ENCODE results near the gene UBL4B. TPM values are rescaled to one million over a fixed set of nuclear protein-coding genes. Genes with fewer than 3 reads are reported as not detected.

Gene UBL4B
- total RNA-seq, 1 donor, result not detected

DNA sequence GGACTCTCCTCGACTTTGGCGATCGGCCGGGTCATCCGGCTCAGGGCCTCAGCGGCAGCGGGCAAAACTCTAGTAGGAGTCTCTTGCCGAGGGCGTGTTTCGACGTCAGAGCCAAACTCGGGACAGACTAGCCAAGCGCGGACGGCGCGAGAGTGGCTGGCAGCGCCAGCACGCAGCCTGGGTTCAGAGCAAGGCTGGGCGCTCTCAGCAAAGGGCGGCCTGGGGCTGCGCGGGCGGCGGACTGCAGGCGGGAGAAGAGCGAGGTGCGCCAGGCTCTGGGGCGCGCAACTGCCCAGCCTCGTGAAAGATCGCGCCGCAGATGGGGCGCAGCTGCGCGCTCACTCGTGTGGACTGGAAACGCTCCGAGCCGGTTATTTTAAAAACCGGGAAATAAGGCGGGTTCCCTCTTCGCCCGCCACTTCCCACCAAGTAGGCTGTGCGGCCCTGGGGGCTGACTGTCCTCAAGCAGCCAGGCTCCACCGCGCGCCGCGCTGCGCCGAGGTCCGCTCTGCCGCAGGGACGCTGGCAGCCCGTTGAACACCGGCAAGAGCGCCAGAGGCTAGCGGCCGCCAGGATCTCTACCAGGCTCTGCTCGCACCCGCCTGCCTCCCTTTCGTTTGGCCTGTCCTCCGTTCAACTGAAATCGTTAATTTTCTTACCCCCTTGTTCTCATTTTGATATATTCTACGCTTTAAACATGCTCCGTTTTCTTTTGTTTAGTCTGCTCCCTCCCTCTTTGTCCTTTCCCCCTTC is 44.2 kb upstream of the UBL4B start:
- TF ChIP-seq, protein P1, sequence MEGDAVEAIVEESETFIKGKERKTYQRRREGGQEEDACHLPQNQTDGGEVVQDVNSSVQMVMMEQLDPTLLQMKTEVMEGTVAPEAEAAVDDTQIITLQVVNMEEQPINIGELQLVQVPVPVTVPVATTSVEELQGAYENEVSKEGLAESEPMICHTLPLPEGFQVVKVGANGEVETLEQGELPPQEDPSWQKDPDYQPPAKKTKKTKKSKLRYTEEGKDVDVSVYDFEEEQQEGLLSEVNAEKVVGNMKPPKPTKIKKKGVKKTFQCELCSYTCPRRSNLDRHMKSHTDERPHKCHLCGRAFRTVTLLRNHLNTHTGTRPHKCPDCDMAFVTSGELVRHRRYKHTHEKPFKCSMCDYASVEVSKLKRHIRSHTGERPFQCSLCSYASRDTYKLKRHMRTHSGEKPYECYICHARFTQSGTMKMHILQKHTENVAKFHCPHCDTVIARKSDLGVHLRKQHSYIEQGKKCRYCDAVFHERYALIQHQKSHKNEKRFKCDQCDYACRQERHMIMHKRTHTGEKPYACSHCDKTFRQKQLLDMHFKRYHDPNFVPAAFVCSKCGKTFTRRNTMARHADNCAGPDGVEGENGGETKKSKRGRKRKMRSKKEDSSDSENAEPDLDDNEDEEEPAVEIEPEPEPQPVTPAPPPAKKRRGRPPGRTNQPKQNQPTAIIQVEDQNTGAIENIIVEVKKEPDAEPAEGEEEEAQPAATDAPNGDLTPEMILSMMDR (IDR thresholded peaks at IDR 0.05; ENCODE audit: insufficient read depth, low read length), result no peak
- H3K4me3 ChIP-seq (ENCODE audit: low read depth, low read length), result no peak overlapping the region
- no peak for DNase-seq (ENCODE audit: low read depth)

DNA sequence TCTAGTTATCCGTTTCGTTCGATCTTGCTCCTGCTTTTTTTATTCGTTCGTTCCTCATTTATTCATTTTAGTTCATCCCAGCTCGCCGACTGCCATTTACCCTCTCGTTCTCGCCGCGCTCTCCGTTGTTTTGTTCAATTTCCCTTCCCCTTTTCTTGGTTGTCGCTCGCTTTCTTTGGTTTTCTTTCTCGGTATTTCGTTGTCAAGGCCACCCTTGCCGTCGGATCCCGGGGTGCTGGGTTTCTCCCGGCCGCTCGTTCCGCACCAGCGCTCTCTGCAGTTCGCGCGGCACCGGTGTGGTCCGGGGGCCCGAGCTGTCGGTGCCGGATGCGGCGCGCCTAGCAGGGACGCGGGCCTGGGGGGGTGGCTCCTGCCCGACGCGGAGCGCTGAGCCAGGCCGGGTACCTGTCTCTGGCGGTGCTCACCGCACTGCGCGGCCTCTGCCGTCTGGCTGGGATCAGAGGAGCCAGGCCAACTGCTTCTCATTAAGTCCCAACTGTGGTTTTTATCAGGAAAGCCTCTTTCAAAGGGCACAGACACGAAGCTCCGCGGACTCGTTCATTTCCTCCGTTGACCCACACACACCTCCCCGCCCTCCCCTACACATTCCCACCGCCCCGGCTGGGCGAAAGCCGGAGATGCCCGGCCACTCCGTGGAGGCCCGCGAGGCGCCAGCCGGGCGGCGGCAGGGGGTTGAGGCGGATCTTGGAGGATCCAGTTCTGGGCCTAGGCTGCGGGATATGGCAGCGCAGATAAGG is 43.4 kb upstream of the UBL4B start:
- peak; percentile 13 for DNase-seq (ENCODE audit: low read depth)
- TF ChIP-seq, protein P1 (IDR thresholded peaks at IDR 0.05; ENCODE audit: insufficient read depth, low read length), result no peak
- H3K4me3 ChIP-seq (ENCODE audit: low read depth, low read length), result no peak overlapping the region

DNA sequence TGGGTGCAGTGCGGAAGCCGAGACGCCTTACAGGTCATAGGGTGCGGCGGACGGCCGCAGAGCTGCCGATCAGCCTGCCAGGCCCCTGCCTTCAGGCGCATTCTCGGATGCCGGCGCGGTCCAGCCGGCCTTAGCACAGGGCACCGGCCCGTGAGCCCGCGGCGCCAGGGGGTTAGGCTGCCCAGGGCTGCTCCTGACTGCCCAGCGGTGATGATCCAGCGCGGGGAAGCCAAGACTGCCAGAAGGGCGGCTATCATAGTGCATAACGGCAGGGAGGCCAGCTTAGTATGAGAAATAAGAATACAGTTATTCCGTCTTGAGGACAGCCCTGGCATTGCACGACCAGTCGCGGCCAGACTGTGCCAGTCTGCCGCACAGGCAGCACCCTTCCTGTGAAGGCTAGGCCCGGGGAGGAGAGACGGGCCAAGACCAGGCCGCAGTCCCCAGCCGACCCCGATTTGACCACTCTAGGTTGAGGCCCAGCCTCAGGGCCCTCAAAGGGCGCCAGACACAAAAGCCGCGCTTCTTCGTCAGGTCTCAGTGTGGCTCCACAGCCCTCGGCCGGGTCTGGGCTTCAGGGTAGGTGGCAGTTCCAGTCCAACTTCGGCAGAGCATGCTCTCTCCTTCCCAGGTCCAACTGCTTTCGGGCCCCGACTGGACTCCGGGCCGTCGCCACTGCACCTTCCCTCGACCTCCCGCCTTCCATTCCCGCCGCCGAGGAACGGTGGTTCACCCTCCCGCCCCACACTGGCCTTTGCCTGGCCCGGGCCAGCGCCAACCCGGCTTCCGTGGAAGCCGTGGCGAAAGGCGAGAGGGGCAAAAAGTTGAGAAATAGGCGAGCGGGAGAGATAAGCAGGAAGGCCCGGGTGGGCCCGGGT is 42.6 kb upstream of the UBL4B start:
- no peak for DNase-seq (ENCODE audit: low read depth)
- TF ChIP-seq, protein P1 (IDR thresholded peaks at IDR 0.05; ENCODE audit: insufficient read depth, low read length), result no peak
- no peak overlapping the region for H3K4me3 ChIP-seq (ENCODE audit: low read depth, low read length)

DNA sequence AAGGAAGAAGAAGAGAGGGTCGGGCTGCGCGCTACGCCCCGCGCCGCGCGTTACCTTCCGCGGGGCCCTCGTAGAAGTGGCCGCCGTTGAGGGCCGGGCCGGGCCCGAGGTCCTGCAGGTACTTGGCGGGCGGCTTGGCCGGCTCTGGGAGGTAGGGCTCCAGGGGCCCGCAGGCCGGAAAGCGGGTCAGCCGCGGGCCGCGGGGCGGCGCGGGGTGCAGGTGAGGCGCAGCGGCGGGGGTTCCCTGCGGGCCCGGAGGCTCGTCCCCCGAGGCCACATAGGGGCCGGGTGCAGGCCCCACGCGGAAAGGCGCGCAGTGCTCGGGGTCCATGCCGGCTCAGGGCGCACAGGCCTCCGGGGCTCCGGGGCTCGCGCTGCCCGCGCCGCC is 42.0 kb upstream of the UBL4B start:
- TF ChIP-seq, protein P1 (IDR thresholded peaks at IDR 0.05; ENCODE audit: insufficient read depth, low read length), result no peak
- no peak overlapping the region for H3K4me3 ChIP-seq (ENCODE audit: low read depth, low read length)
- DNase-seq (ENCODE audit: low read depth), result no peak

DNA sequence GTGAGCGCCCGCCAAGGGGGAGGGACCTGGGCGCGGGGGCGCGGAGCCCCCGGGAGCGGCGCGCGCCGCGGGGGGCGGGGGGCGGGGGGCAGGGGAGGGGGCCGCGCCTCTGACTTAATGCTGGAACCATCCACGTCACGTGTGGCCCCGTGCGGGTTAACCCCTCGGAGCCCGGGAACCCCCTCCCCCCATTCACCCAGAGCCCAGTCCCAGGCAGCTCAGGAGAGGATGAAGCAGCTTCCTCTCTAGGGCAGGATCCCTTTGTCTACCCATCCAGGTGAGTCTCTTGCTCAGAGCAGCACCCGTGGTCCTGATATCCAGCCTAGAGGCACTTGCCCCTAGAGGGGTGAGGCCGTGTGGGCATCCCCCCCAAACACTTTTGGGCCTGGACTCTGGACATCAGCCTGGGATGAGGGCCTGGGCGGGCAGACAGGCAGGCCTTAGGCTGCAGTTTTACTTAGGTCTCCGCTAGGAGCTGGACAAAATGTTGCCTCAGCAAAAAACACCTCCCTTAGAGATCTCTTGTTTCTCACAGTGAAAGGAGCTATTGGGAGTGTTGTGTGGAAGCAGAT is 41.5 kb upstream of the UBL4B start, which contains the start of gene ALX3:
Gene ALX3 (minus strand): TSS at position 2 of the 572 bp plus-strand sequence. CDS start 60 bp downstream, outside the sequence.
- H3K4me3 ChIP-seq (ENCODE audit: low read depth, low read length), result no peak within 1 kb of the TSS
- TF ChIP-seq, protein P1 (IDR thresholded peaks at IDR 0.05; ENCODE audit: insufficient read depth, low read length), result no peak
- DNase-seq (ENCODE audit: low read depth), result no peak

DNA sequence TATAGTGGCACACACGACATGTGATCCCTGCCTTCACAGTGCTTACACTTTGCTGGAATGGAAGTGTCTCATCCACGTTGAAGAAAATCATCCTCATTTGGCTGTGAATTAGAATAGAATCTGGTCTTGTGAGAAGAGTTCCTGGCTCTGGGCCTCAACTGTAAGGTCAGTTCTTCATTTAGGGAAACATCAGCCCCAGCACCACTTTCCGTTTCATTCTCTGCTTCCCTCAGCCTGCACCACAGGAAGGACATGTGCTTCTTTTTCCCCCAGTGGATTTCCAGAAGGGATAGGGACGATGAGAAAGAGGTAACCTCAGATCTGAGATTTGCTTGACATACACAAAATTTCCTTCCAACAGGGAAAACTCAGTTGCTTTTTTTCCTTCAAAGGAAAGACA is 38.1 kb upstream of the UBL4B start:
- no peak overlapping the region for H3K4me3 ChIP-seq (ENCODE audit: low read depth, low read length)
- TF ChIP-seq, protein P1 (IDR thresholded peaks at IDR 0.05; ENCODE audit: insufficient read depth, low read length), result no peak
- DNase-seq (ENCODE audit: low read depth), result no peak

Measured in fibroblast of the aortic adventitia (primary cell).